Measurements from ENCODE around the gene SYNDIG1.

Gene SYNDIG1

DNA sequence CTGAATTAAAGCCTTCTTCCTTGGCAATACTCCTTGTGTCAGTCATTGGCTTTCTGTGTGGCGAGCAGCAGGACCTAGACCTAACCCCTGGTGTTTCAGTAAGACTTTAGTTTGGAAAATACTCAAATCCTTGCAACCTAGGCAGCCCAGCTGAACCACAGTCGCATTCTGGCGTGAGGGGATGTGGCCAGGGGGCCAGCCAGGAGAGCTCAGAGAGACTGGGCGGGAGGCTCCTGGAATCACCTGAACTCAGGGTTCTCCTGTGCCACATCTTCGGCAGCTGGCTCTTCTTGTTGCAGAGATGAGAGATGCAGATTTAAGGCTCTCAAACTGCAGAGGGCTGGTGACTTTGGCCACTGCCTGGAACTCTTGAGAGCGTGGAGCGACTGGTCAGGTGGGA is 102.7 kb downstream of the SYNDIG1 start:
- DNase-seq: no peak

DNA sequence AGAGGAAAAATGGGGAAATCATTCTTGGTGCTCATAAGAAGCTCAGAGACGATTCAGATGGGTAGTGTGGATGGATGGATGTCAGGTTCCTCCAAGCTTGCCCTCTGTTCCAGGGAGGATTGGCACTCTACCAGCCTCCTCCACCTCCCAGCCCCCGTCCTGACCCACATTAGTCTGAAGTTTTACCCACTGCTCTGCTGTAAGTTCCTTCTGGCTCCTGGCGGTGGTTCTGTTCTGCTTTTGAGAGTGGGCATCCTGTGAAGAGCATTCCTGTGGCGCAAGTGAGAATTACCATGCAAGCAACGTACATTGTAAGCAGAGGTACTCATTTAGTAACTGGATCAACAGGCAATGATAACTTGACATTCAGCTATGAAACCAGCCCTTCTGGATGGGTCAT is 103.4 kb downstream of the SYNDIG1 start:
- DNase-seq: no peak

DNA sequence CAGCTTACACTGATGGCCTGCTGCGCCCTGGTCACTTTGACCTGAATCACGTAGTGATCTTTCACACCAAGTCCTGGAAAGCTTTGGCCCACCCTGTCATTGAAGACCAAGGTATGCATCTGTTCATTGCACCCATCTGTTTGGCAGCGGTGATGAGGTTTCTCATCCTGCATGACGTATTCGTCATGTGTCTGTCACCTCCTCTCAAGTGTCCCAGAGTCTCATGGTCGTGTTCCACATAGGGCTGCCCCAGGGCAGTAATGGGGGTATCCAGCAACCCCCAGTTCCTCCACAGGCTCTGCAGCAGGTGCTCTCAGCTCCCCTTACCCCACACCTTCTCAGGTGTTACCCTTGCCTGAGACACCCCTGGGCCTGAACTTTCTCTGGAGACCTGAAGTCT is 104.1 kb downstream of the SYNDIG1 start:
- no peak for DNase-seq

- no peak for DNase-seq
Observed at GRCh38 chr20:24574307-24574706, 104.9 kb downstream of the SYNDIG1 start.

- no peak for DNase-seq
Observed at GRCh38 chr20:24574797-24575196, 105.4 kb downstream of the SYNDIG1 start.

- no peak for DNase-seq
Observed at GRCh38 chr20:24575811-24576210, 106.4 kb downstream of the SYNDIG1 start.

DNA sequence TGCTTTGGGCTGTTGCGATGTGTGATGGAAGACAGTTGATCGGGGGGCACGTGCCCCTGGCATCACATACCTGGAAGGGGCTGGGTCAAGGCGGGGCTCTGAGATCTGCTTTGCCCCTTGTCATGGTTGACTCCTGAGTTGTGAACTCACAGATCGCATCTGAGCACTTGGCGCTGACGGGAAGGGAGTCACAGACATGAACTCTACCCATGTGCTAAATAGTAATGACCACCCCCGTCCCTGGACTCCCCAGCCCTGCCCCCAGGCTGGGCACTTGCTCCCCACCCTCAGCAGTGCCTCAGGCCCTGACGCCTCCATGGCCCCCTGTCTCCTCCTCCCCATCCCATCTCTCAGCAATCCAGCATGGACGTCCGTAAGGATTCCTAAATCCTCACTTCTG is 107.0 kb downstream of the SYNDIG1 start:
- DNase-seq: no peak

- DNase-seq: no peak
Observed at GRCh38 chr20:24577271-24577909, 108.0 kb downstream of the SYNDIG1 start.

- DNase-seq: no peak
Observed at GRCh38 chr20:24578567-24579415, 109.4 kb downstream of the SYNDIG1 start.

DNA sequence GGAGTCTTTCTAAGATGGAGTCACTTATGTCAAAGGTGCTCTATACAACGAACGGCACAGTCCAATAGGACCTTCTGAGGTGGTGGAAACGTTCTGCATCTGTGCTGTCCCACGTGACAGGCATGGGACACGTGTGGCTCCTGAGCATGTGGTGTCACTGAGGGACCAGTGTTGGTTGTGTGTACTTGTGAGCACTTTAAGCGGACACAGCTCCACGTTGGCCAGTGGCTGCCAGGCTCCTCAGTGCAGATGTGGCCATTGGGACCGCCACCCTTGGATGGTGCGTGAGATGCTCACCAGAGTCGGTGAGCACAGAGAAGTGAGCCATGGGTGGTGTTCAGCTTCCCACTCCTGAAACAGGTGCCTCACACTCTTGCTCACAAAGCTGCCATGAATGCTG is 110.0 kb downstream of the SYNDIG1 start:
- DNase-seq: no peak

- no peak for DNase-seq
Observed at GRCh38 chr20:24580006-24580405, 110.6 kb downstream of the SYNDIG1 start.

GRCh38 chr20:24580855-24581254 is 111.4 kb downstream of the SYNDIG1 start:
- DNase-seq: no peak

DNA sequence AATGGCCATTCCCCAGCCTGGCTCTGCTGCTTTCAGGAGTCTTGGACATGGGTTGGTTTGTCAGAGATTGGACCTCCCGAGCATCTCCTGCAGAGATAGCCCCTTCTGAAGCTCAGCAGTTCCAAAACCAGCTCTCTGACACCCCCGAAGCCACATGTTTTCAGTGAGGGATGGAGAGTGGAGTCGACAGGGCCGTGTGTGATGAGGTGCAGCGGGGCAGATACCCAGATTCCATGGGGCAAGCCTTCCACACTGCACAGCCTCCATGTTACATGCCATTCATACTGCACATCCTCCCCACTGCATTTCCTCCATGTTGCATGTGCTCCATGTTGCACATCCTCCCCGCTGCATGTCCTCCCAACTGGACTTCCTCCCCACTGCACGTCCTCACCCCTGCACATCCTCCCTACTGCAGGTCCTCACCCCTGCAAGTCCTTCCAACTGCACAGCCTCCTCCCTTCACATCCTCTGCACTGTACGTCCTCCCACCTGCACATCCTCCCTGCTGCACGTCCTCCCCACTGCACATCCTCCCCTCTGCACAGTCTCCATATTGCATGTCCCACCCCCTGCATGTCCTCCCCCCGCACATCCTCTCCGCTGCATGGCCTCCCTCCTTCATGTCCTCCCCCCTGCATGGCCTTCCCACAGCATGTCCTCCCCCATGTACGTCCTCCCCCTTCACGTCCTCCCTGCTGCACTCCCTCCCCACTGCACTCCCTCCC is 112.2 kb downstream of the SYNDIG1 start:
- DNase-seq: no peak

DNA sequence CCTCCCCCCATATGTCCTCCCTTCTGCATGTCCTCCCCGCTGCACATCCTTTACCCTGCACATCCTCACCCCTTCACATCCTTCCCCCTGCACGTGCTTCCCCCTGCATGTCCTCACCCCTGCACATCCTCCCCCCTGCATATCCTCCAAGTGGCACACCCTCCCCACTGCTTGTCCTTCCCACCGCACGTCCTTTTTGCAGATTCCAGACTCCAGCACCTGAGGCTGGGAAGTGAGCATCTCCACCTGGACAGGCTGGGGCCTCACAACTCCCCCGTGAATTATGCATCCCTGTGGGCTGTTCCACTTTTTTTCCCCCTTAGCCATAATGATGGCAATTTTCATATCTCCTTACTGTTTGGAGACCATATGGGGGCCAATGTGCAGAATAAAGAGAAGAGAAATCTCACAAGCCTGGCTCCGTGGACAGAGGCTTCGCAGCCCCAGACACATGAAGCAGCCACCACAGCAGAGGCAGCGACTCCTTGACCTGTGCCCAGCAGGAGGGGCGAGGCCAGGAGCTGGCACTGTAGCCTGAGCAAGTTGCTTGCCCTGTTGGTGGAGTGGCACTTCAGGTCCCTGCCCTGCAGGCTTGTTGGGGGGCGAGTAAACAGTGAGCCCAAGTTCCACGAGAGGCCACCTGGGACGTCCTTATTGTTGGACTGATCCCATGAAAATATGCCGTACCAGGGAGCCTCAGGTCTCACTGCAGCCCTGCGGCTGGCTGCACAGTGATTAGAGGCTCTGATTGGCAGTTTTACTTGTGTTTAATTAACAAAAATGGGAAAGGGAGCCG is 113.1 kb downstream of the SYNDIG1 start:
- no peak for DNase-seq

- DNase-seq: no peak
Observed at GRCh38 chr20:24583169-24583792, 113.9 kb downstream of the SYNDIG1 start.

DNA sequence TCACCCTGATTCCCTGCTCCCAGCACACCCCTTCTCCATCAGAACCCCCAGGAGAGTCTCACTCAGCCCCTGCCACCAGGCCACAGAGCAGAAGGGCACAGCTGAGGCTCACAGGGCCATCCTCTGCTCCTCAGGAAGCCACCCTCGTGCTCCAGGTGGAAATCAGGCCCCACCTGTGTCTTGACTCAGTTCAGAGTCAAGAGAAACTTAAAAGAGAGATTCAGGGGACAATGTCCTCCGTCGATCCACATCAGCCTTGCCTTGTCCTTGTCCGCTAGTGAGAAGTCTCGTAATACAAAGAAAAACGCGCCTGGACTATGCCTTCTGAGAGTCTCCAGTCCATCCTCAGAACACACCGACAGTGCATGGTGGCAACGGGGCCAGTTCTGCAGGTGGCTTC is 114.6 kb downstream of the SYNDIG1 start:
- no peak for DNase-seq

- DNase-seq: peak; percentile 17
Observed at GRCh38 chr20:24584538-24585356, 115.3 kb downstream of the SYNDIG1 start.

GRCh38 chr20:24585796-24586522 is 116.5 kb downstream of the SYNDIG1 start:
- DNase-seq: no peak

DNA sequence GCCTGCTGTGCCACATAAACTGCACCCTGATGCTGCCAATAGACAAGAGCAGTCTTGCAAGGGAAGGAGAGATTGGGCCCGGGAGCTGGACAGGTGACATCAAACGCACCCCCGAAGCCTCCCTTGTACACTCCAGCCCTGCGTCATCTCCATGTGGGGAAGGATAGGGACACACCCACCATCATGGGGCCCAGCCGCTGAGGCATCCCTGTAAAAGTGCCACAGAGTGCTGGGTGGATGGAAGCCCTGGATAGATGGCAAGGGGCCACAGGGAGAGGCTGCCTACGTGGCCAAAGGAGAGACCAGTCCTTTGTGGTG is 117.1 kb downstream of the SYNDIG1 start:
- DNase-seq: no peak

DNA sequence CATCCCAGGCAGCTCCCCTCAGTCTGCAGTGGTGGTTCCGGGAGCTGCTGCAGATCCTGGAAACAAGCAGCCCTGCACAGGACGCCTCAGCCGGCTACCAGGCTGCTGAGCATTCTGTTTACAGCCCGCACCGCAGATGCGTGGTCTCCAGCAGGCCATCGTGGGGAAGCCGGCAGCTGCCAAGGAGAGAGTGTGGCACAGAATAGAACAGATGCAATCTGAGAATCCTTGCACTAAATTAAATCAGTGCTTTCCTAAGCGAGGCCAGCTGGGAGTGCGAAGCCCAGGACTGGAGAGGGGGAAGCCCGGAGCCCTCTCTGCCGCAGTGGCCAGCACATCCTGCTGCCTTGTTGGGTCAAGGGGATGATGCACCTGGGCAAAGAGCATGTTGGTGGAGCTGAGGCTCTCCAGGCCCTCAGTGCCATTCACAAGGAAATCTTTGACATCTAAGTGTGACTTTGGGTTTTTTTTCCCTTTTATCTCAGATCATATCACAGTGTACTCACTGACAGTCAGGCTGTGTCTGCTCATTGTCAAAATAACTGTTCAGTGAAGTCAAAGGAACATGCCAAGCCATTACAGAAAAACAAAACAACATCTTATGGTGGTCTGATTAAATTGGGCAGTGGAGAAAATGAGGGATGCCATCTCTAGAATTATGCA is 118.1 kb downstream of the SYNDIG1 start:
- no peak for DNase-seq
